Common myeloid progenitor, CD34-positive (primary cell): Measurements from ENCODE around the gene RTP5.
"Not testable (repeated sequence)": the region's sequence is repeated elsewhere in the genome, so short reads cannot be mapped to it uniquely, and the experiment has no call there.

Experiments used
- CTCF ChIA-PET: fragments of 350-600 bp; sonication (Branson Sonifier 250); formaldehyde crosslinking; loops from one replicate; lab custom pipeline; 2021; ENCODE audit warnings: antibody characterized with exemption; lab: Charles Lee
- POLR2A ChIA-PET: fragments of 350-600 bp; sonication (Branson Sonifier 250); formaldehyde crosslinking; loops from one replicate; lab custom pipeline; 2021; ENCODE audit warnings: antibody characterized with exemption; lab: Charles Lee
- DNase-seq, 3 donors: peaks; one replicate each; pipeline versions ENCODE4 v3.0.0 to v3.0.0-alpha.2; 2013
- H3K27ac ChIP-seq, 2 experiments: 1 replicate in 1 of 2; 2 replicates in 1 of 2; pipeline ENCODE4 v1.7.0; 2013; ENCODE audit warnings: inconsistent platforms in 2 of 2, low read length in 2 of 2, mild to moderate bottlenecking in 2 of 2, low read depth in 1 of 2, moderate library complexity in 1 of 2; ENCODE audit not compliant: severe bottlenecking in 2 of 2, insufficient read depth in 1 of 2, poor library complexity in 1 of 2
- H3K27me3 ChIP-seq, 5 experiments: replicated peaks in 2 of 5; 1 replicate in 3 of 5; 2 replicates in 2 of 5; pipeline versions ENCODE4 v1.6.1 to v1.7.0; 2013; ENCODE audit warnings: low read length in 4 of 5, mild to moderate bottlenecking in 2 of 5, moderate library complexity in 2 of 5, inconsistent platforms in 1 of 5; ENCODE audit not compliant: insufficient read depth in 5 of 5, control insufficient read depth in 4 of 5
- H3K36me3 ChIP-seq, 4 experiments: 1 replicate in 2 of 4; 2 replicates in 2 of 4; pipeline versions ENCODE4 v1.6.1 to v1.7.0; 2013; ENCODE audit warnings: low read length in 3 of 4, control low read depth in 1 of 4, mild to moderate bottlenecking in 1 of 4; ENCODE audit not compliant: control insufficient read depth in 4 of 4, insufficient read depth in 4 of 4
- H3K4me1 ChIP-seq, 4 experiments: 1 replicate in 3 of 4; 2 replicates in 1 of 4; pipeline versions ENCODE4 v1.6.1 to v1.7.1; 2013; ENCODE audit warnings: low read length in 3 of 4, mild to moderate bottlenecking in 3 of 4, control low read depth in 1 of 4, inconsistent platforms in 1 of 4, moderate library complexity in 1 of 4; ENCODE audit not compliant: control insufficient read depth in 4 of 4, insufficient read depth in 4 of 4; ENCODE audit errors: control extremely low read depth in 1 of 4
- H3K4me3 ChIP-seq, 7 experiments: 1 replicate in 4 of 7; 2 replicates in 3 of 7; pipeline versions ENCODE4 v1.5.1 to v1.7.0; 2013; ENCODE audit warnings: mild to moderate bottlenecking in 7 of 7, low read length in 6 of 7, moderate library complexity in 6 of 7, inconsistent platforms in 2 of 7, low read depth in 2 of 7, control low read depth in 1 of 7; ENCODE audit not compliant: insufficient read depth in 4 of 7, control insufficient read depth in 1 of 7; ENCODE audit errors: extremely low read depth in 1 of 7
- H3K9me3 ChIP-seq, 5 experiments: 1 replicate in 4 of 5; 2 replicates in 1 of 5; pipeline versions ENCODE4 v1.6.1 to v1.7.1; 2013; ENCODE audit warnings: low read length in 4 of 5, mild to moderate bottlenecking in 2 of 5, inconsistent platforms in 1 of 5, low read depth in 1 of 5, moderate library complexity in 1 of 5; ENCODE audit not compliant: control insufficient read depth in 4 of 5, insufficient read depth in 2 of 5; ENCODE audit errors: control extremely low read depth in 1 of 5
- WGBS: methylation state at CpG from one replicate; pipeline ENCODE4 v1.1.5; 2013; ENCODE audit not compliant: insufficient coverage; 5-methylcytosine and 5-hydroxymethylcytosine counted together

Gene RTP5

GRCh38 chr2:241922816-241923601 lies 53.5 kb downstream of the RTP5 start:
- POLR2A ChIA-PET: interaction anchor here (0.6 kb wide), 1 partner anchor 41 kb away, joined by 6 read pairs; no protein-coding TSS in a partner anchor

More at GRCh38 chr2:241922816-241923601, 53.5 kb downstream of the RTP5 start:
- H3K36me3 ChIP-seq, H3K4me3 ChIP-seq, H3K9me3 ChIP-seq, DNase-seq, H3K4me1 ChIP-seq, H3K27me3 ChIP-seq, H3K27ac ChIP-seq, CTCF ChIA-PET: not testable (repeated sequence)
- 79% methylated on average over 6 of the region's 13 CpGs for WGBS
